OCI-LY7 (cell line): ENCODE measurements around the gene COL4A3.

Source experiments
- EZH2phosphoT487 ChIP-seq: fragments of 200-600 bp; sonication (generic); IDR thresholded peaks from 2 replicates; pipeline ENCODE4 v1.6.1; 2018; ENCODE audit warnings: low read depth, borderline replicate concordance, mild to moderate bottlenecking, mixed run types, antibody characterized with exemption, low read length, moderate library complexity, mixed read lengths
- TF ChIP-seq, protein P1 (sequence below): fragments of 200-600 bp; sonication (generic); conservative IDR thresholded peaks from 2 replicates; pipeline ENCODE4 v1.5.1; 2014; ENCODE audit warnings: mild to moderate bottlenecking, antibody characterized with exemption, low read length, moderate library complexity, mixed read lengths

DNA sequence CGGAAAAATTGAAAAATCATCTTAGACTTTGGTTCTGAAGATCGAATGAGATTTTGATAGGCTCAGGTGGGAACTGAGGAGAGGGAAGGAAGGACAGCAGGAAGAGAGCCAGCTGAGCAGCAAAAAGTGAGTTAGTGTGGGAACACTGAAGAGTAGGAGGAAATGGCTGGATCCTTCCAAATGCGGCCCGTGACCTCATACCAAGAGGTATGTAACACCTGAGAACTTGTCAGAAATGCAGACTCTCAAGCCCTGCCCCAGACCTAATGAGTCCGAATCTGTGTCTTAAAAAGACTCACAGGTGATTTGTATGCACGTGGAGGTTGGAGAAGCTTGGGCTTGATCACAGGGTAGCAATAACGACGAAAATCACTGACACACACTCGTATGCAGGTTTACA, 42.0 kb downstream of the COL4A3 start:
- TF ChIP-seq, protein P1, sequence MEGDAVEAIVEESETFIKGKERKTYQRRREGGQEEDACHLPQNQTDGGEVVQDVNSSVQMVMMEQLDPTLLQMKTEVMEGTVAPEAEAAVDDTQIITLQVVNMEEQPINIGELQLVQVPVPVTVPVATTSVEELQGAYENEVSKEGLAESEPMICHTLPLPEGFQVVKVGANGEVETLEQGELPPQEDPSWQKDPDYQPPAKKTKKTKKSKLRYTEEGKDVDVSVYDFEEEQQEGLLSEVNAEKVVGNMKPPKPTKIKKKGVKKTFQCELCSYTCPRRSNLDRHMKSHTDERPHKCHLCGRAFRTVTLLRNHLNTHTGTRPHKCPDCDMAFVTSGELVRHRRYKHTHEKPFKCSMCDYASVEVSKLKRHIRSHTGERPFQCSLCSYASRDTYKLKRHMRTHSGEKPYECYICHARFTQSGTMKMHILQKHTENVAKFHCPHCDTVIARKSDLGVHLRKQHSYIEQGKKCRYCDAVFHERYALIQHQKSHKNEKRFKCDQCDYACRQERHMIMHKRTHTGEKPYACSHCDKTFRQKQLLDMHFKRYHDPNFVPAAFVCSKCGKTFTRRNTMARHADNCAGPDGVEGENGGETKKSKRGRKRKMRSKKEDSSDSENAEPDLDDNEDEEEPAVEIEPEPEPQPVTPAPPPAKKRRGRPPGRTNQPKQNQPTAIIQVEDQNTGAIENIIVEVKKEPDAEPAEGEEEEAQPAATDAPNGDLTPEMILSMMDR, result no peak
- TF ChIP-seq EZH2phosphoT487, result no peak
